Measurements from ENCODE around the gene KIT. TPM values are rescaled to one million over a fixed set of nuclear protein-coding genes. Genes with fewer than 3 reads are reported as not detected.
A peak's percentile ranks its signal among the peaks of the same experiment; 100 is the strongest.

KIT gene
- total and polyA plus RNA-seq, 2 donors (not counting 1 experiment from before 2014, with no cell fraction given): 0.01 TPM; not detected in 1

GRCh38 chr4:54657185-54657550, 589 bp upstream of the KIT start:
- peaks cover 0 to 6% (median 1%) of the 10 kb centered on the region in 3 donors for H3K9me3 ChIP-seq (ENCODE audit: control extremely low read depth in 1 of 3, control insufficient read depth in 2 of 3, insufficient read depth in 1 of 3, low read length in 2 of 3)
- no peaks in the 10 kb centered on the region for H3K79me2 ChIP-seq (ENCODE audit: control insufficient read depth, insufficient read depth, low read length)
- DNase-seq (no peak), ATAC-seq (ENCODE audit: low read depth) (no peak)
- peak overlapping the region; percentile 77 for H2AFZ ChIP-seq (ENCODE audit: insufficient read depth, low read depth, low read length, poor library complexity, severe bottlenecking)
- 7% methylated on average over 26 of the region's 26 CpGs for WGBS (ENCODE audit: insufficient coverage)
- H3K36me3 ChIP-seq (replicated peaks in 1 of 2; ENCODE audit: control extremely low read depth in 1 of 2, control insufficient read depth in 1 of 2, extremely low read depth in 1 of 2, insufficient read depth in 2 of 2, low read length in 1 of 2): no peaks in the 10 kb centered on the region
- no peaks in the 10 kb centered on the region for H4K20me1 ChIP-seq (ENCODE audit: control insufficient read depth, insufficient read depth, low read length, poor library complexity, severe bottlenecking)
- Mint-ChIP-seq H3K4me3 (peak overlapping the region; percentile 84), H3K27me3 (peaks cover 60% of the 10 kb centered on the region), H3K9me3 (ENCODE audit: insufficient read depth) (no peaks in the 10 kb centered on the region), H3K27ac (no peak overlapping the region), H3K4me1 (peaks cover 25% of the 10 kb centered on the region)
- peak overlapping the region; percentile 92 for H3K4me2 ChIP-seq (replicated peaks; ENCODE audit: low read depth, low read length, poor library complexity, severe bottlenecking)
- intact Hi-C loops (cut with micrococcal nuclease): no loop called here
- H3K9ac ChIP-seq (ENCODE audit: low read length): peak overlapping the region; percentile 63
- H3K4me3 ChIP-seq (ENCODE audit: control extremely low read depth in 1 of 5, extremely low read depth in 1 of 5, insufficient read depth in 1 of 5, low read depth in 2 of 5, low read length in 4 of 5): peak overlapping the region in 4 of 5 experiments; percentile 38 to 62 (median 54)
- no peak overlapping the region for H3K27ac ChIP-seq (ENCODE audit: low read length in 2 of 2)
- peaks cover 0 to 67% (median 46%) of the 10 kb centered on the region in 4 experiments for H3K27me3 ChIP-seq (replicated peaks in 1 of 4; ENCODE audit: control extremely low read depth in 1 of 4, control insufficient read depth in 3 of 4, insufficient read depth in 4 of 4, low read length in 3 of 4)
- TF ChIP-seq CTCF (IDR thresholded peaks at IDR 0.05) (no peak), EZH2 (IDR thresholded peaks at IDR 0.05; ENCODE audit: borderline replicate concordance, insufficient read depth, low read depth, low read length, poor library complexity, severe bottlenecking) (no peak)
- H3K4me1 ChIP-seq (ENCODE audit: control insufficient read depth in 2 of 2, insufficient read depth in 2 of 2, low read length in 2 of 2): peaks cover 31% of the 10 kb centered on the region in 2 donors
- POLR2A ChIA-PET: no interaction called here
- CTCF ChIA-PET: no interaction called here

- intact Hi-C loops (cut with micrococcal nuclease): no loop called here
- Histone ChIP-seq H3K4me1 (ENCODE audit: control insufficient read depth in 2 of 2, insufficient read depth in 2 of 2, low read length in 2 of 2) (peaks cover 31% of the 10 kb centered on the region in 2 donors), H3K4me3 (ENCODE audit: control extremely low read depth in 1 of 5, extremely low read depth in 1 of 5, insufficient read depth in 1 of 5, low read depth in 2 of 5, low read length in 4 of 5) (peak overlapping the region; percentile 38 to 62 (median 53)), H4K20me1 (ENCODE audit: control insufficient read depth, insufficient read depth, low read length, poor library complexity, severe bottlenecking) (no peaks in the 10 kb centered on the region), H3K27ac (ENCODE audit: low read length in 2 of 2) (no peak overlapping the region), H3K4me2 (replicated peaks; ENCODE audit: low read depth, low read length, poor library complexity, severe bottlenecking) (peak overlapping the region; percentile 92), H3K9me3 (ENCODE audit: control extremely low read depth in 1 of 3, control insufficient read depth in 2 of 3, insufficient read depth in 1 of 3, low read length in 2 of 3) (peaks cover 0 to 6% (median 1%) of the 10 kb centered on the region in 3 donors), H3K36me3 (replicated peaks in 1 of 2; ENCODE audit: control extremely low read depth in 1 of 2, control insufficient read depth in 1 of 2, extremely low read depth in 1 of 2, insufficient read depth in 2 of 2, low read length in 1 of 2) (no peaks in the 10 kb centered on the region), H3K79me2 (ENCODE audit: control insufficient read depth, insufficient read depth, low read length) (no peaks in the 10 kb centered on the region), H3K9ac (ENCODE audit: low read length) (peak overlapping the region; percentile 63), H2AFZ (ENCODE audit: insufficient read depth, low read depth, low read length, poor library complexity, severe bottlenecking) (peak overlapping the region; percentile 77), H3K27me3 (replicated peaks in 1 of 4; ENCODE audit: control extremely low read depth in 1 of 4, control insufficient read depth in 3 of 4, insufficient read depth in 4 of 4, low read length in 3 of 4) (peaks cover 0 to 75% (median 49%) of the 10 kb centered on the region in 4 experiments)
- DNase-seq (peak; percentile 44), ATAC-seq (ENCODE audit: low read depth) (peak; percentile 36)
- TF ChIP-seq CTCF (IDR thresholded peaks at IDR 0.05) (no peak), EZH2 (IDR thresholded peaks at IDR 0.05; ENCODE audit: borderline replicate concordance, insufficient read depth, low read depth, low read length, poor library complexity, severe bottlenecking) (no peak)
- ChIA-PET POLR2A (no interaction called here), CTCF (no interaction called here)
- no peaks in the 10 kb centered on the region for H3K9me3 Mint-ChIP-seq (ENCODE audit: insufficient read depth)
- peaks cover 25% of the 10 kb centered on the region for H3K4me1 Mint-ChIP-seq
- H3K27me3 Mint-ChIP-seq: peaks cover 63% of the 10 kb centered on the region
- WGBS (ENCODE audit: insufficient coverage): under 1% methylated on average over 80 of the region's 81 CpGs
- peak overlapping the region; percentile 84 for H3K4me3 Mint-ChIP-seq
- H3K27ac Mint-ChIP-seq: no peak overlapping the region
These were observed 716 bp downstream of the KIT start for GRCh38 chr4:54658252-54659093.
